ENCODE data around the gene GHR.

DNA sequence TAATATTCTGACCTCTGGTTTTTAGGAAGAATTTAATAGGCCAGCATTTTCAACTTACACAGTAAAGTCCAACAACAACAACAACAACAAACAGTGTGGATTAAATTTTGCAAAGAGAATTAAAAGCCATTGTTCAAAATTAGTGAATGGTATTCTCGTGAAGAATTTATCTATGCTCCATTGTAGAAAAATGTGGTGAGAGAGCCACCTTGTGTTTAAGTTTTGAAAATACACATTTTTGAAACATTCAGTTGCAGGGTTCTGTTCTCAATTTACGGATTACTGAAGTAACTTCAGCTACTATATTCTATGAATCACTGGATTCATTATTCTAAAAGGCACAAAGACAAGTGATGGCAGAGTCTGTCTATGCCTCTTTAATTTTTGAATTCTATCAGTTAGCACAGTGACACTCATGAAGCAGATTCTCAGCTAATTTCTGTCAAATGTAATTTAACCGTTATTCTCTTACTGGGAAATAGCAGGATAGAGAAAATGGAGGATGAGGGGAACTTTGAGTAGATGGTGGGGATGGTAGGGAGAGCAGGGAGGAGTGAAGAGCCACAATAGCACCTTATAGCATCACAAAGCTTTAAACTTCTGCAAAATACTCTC, 344.4 kb downstream of the GHR start:
- TF ChIP-seq, protein P1, sequence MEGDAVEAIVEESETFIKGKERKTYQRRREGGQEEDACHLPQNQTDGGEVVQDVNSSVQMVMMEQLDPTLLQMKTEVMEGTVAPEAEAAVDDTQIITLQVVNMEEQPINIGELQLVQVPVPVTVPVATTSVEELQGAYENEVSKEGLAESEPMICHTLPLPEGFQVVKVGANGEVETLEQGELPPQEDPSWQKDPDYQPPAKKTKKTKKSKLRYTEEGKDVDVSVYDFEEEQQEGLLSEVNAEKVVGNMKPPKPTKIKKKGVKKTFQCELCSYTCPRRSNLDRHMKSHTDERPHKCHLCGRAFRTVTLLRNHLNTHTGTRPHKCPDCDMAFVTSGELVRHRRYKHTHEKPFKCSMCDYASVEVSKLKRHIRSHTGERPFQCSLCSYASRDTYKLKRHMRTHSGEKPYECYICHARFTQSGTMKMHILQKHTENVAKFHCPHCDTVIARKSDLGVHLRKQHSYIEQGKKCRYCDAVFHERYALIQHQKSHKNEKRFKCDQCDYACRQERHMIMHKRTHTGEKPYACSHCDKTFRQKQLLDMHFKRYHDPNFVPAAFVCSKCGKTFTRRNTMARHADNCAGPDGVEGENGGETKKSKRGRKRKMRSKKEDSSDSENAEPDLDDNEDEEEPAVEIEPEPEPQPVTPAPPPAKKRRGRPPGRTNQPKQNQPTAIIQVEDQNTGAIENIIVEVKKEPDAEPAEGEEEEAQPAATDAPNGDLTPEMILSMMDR (IDR thresholded peaks at IDR 0.05): peak in 3 of 6 experiments; percentile 57 to 72 (median 69)
- TF ChIP-seq POLR2A (IDR thresholded peaks at IDR 0.05): no peak
